Measurements from ENCODE around the gene EMC10. TPM values are rescaled to one million over a fixed set of nuclear protein-coding genes. Genes with fewer than 3 reads are reported as not detected.

EMC10 gene
- total RNA-seq, 1 experiment from 2014 or later: 109 TPM

GRCh38 chr19:50510121-50510670 is 33.9 kb downstream of the EMC10 start:
- H3K56ac ChIP-seq (ENCODE audit: insufficient read length, low read depth, low read length): no peak overlapping the region
- H4K91ac ChIP-seq (ENCODE audit: insufficient read length, low read depth, low read length): no peak overlapping the region
- no peak overlapping the region for H4K5ac ChIP-seq (ENCODE audit: insufficient read length, low read depth, low read length)
- no peak overlapping the region for H3K9ac ChIP-seq (ENCODE audit: extremely low read depth, insufficient read length, low read length)
- no peak overlapping the region for H3K27ac ChIP-seq (ENCODE audit: insufficient read length, low read depth, low read length)
- no CpG with 5 or more reads among the region's 26 CpGs for WGBS (ENCODE audit: extremely low coverage, insufficient read length, low lambda C conversion rate)
- H2BK5ac ChIP-seq (ENCODE audit: insufficient read length, low read length): no peak overlapping the region
- peak overlapping the region; percentile 57 for H3K4me2 ChIP-seq (ENCODE audit: insufficient read depth, insufficient read length, low read length)
- no peak overlapping the region for H2BK12ac ChIP-seq (ENCODE audit: insufficient read length, low read depth, low read length)
- H3K23me2 ChIP-seq (ENCODE audit: insufficient read length, low read depth, low read length, poor library complexity, severe bottlenecking): no peaks in the 10 kb centered on the region
- H3K4ac ChIP-seq (ENCODE audit: low read depth, low read length): no peak overlapping the region
- TF ChIP-seq CTCF (conservative IDR thresholded peaks at IDR 0.05): no peak
- H4K8ac ChIP-seq (replicated peaks; ENCODE audit: insufficient read length, low read depth, low read length): no peak overlapping the region
- H4K20me1 ChIP-seq (ENCODE audit: control insufficient read depth, insufficient read depth, insufficient read length): no peaks in the 10 kb centered on the region
- Mint-ChIP-seq H3K27me3 (ENCODE audit: low read depth) (peaks cover 47% of the 10 kb centered on the region), H3K4me1 (peaks cover 7 to 27% of the 10 kb centered on the region in 2 experiments), H3K4me3 (peak overlapping the region; percentile 81 to 87), H3K27ac (peak overlapping the region in 2 of 3 experiments; percentile 89 to 97; a peak in 3 of 7 replicates), H3K9me3 (no peaks in the 10 kb centered on the region; a peak in 1 of 5 replicates), H3K36me3 (ENCODE audit: insufficient read depth in 1 of 3, low read depth in 3 of 3) (no peaks in the 10 kb centered on the region; a peak in 1 of 7 replicates)
- H3K18ac ChIP-seq (ENCODE audit: insufficient read length, low read depth, low read length): peak overlapping the region; percentile 40
- H2AK5ac ChIP-seq (ENCODE audit: insufficient read length, low read length): no peak overlapping the region
- H3K23ac ChIP-seq (ENCODE audit: insufficient read length, low read depth, low read length): no peak overlapping the region
- H3K79me2 ChIP-seq (ENCODE audit: insufficient read depth, low read length): no peaks in the 10 kb centered on the region
- H3K27me3 ChIP-seq (ENCODE audit: insufficient read depth, low read length): peaks cover 2% of the 10 kb centered on the region; the same call in 1 of the 2 replicates
- no peaks in the 10 kb centered on the region for H3K9me3 ChIP-seq (ENCODE audit: control insufficient read depth, low read depth, low read length)
- no peak overlapping the region for H2BK120ac ChIP-seq (ENCODE audit: low read depth, low read length, poor library complexity, severe bottlenecking)
- no peaks in the 10 kb centered on the region for H3K4me1 ChIP-seq (ENCODE audit: insufficient read depth, low read length)
- H2AFZ ChIP-seq (ENCODE audit: low read length): no peak overlapping the region
- no peak overlapping the region for H2BK20ac ChIP-seq (ENCODE audit: low read depth, low read length, poor library complexity, severe bottlenecking)
- no peak for DNase-seq
- H3T11ph ChIP-seq (ENCODE audit: low read length): no peak overlapping the region
- peak overlapping the region; percentile 36; the same call in 1 of the 2 replicates for H3K14ac ChIP-seq (ENCODE audit: insufficient read depth, low read length)
- no peaks in the 10 kb centered on the region for H3K79me1 ChIP-seq (ENCODE audit: insufficient read depth, low read depth, low read length, poor library complexity, severe bottlenecking)
- no peak overlapping the region for H2BK15ac ChIP-seq (ENCODE audit: low read depth, low read length)
